D721Med (cell line): Measurements from ENCODE around the gene NKAIN2.

Experiments
- DNase-seq: peaks from one replicate; pipeline ENCODE4 v3.0.0; 2011; ENCODE audit warnings: low spot score; ENCODE audit not compliant: insufficient read length
- FAIRE-seq: peaks from 2 replicates; lab custom pipeline; 2011; peaks lifted over from hg19 to GRCh38; lab: Jason Lieb, UNC
- CTCF ChIP-seq: IDR thresholded peaks from 2 replicates; pipeline ENCODE4 v1.5.1; 2012; ENCODE audit warnings: mild to moderate bottlenecking, control low read depth; ENCODE audit not compliant: insufficient read depth; ENCODE audit errors: missing control alignments

The NKAIN2 gene

GRCh38 chr6:124613031-124613430 is 809.4 kb downstream of the NKAIN2 start:
- FAIRE-seq (no peak), DNase-seq (no peak)
- no peak for TF ChIP-seq CTCF

- DNase-seq (no peak), FAIRE-seq (no peak)
- TF ChIP-seq CTCF = no peak
Measured at GRCh38 chr6:124622351-124622750, 818.7 kb downstream of the NKAIN2 start.

GRCh38 chr6:124633655-124634054 is 830.0 kb downstream of the NKAIN2 start:
- TF ChIP-seq CTCF = no peak

GRCh38 chr6:124640432-124640831 is 836.8 kb downstream of the NKAIN2 start:
- TF ChIP-seq CTCF = no peak
- FAIRE-seq (no peak), DNase-seq (no peak)

More at GRCh38 chr6:124633655-124634054, 830.0 kb downstream of the NKAIN2 start:
- DNase-seq (no peak), FAIRE-seq (no peak)

- FAIRE-seq (no peak), DNase-seq (no peak)
- no peak for TF ChIP-seq CTCF
Measured at GRCh38 chr6:124655866-124656265, 852.2 kb downstream of the NKAIN2 start.

- DNase-seq (no peak), FAIRE-seq (no peak)
- TF ChIP-seq CTCF = no peak
Measured at GRCh38 chr6:124658053-124658452, 854.4 kb downstream of the NKAIN2 start.

- DNase-seq = no peak
- TF ChIP-seq CTCF = no peak
- no peak for FAIRE-seq
Measured at GRCh38 chr6:124659427-124659826, 855.8 kb downstream of the NKAIN2 start.
